Breast epithelium (tissue), 3 donors: Measurements from ENCODE around the gene SLC30A7.

Source experiments
- CTCF ChIP-seq, 3 donors: fragments of 450-650 bp; IDR thresholded peaks; one replicate each; pipeline ENCODE4 v1.5.1; 2016 to 2017; ENCODE audit warnings: antibody characterized with exemption in 3 of 3, mild to moderate bottlenecking in 3 of 3, moderate library complexity in 3 of 3
- POLR2A ChIP-seq: fragments of 450-650 bp; IDR thresholded peaks from one replicate; pipeline ENCODE4 v1.6.1; 2016; ENCODE audit warnings: antibody characterized with exemption, mild to moderate bottlenecking, moderate library complexity
- POLR2AphosphoS5 ChIP-seq, 3 donors: sonication (generic); formaldehyde crosslinking; IDR thresholded peaks; one replicate each; pipeline ENCODE4 v1.6.1; 2017; ENCODE audit warnings: antibody characterized with exemption in 3 of 3

- TF ChIP-seq CTCF (IDR thresholded peaks at IDR 0.05) (no peak), POLR2AphosphoS5 (IDR thresholded peaks at IDR 0.05) (no peak), POLR2A (no peak)
These were observed 131.4 kb downstream of the SLC30A7 start for GRCh38 chr1:101027194-101027772.
